ENCODE results near the gene ANXA5. TPM values are rescaled to one million over a fixed set of nuclear protein-coding genes. Genes with fewer than 3 reads are reported as not detected.

Gene ANXA5
- total and polyA plus RNA-seq, 2 experiments from 2014 or later: 129 to 181 TPM

DNA sequence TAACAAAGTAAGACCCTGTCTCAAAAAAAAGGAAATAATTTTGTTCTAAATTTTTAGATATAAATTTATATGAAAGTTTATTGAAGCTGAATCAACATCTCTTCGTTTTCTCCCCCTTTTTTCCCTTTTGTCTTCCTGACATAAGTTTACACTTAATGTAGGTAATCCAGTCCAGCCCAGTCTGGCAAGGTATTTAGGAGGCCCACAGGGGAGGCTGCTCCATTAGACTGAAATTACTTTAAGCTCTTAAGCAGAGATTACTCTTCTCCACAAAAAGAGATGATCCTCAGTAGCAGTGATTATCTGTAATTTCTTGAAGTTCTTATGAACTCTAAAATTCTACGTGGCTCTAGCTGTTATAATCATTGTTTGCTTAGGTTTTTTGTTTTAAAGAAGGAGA lies 46.0 kb downstream of the ANXA5 start:
- Mint-ChIP-seq H3K27me3 (ENCODE audit: insufficient read depth, low read depth, poor library complexity) (no peaks in the 10 kb centered on the region), H3K9me3 (no peaks in the 10 kb centered on the region), H3K27ac (no peak overlapping the region), H3K4me1 (no peaks in the 10 kb centered on the region), H3K4me3 (no peak overlapping the region), H3K36me3 (ENCODE audit: low read depth) (no peaks in the 10 kb centered on the region)
- H3K27ac ChIP-seq (ENCODE audit: low read depth): no peak overlapping the region
- H2AFZ ChIP-seq: no peak overlapping the region
- H3K79me2 ChIP-seq (replicated peaks; ENCODE audit: insufficient read depth): no peaks in the 10 kb centered on the region
- H4K20me1 ChIP-seq (replicated peaks; ENCODE audit: insufficient read depth): no peaks in the 10 kb centered on the region
- H3K9me2 ChIP-seq (ENCODE audit: insufficient read depth): no peaks in the 10 kb centered on the region; the same call in 1 of the 2 replicates
- no peak overlapping the region for H3K4me3 ChIP-seq
- no peak for TF ChIP-seq ZNF114 (CRISPR knock-in tag; IDR thresholded peaks at IDR 0.05)
- no peak for TF ChIP-seq EZH2phosphoT487 (IDR thresholded peaks at IDR 0.05; ENCODE audit: unreplicated experiment)
- no peak for TF ChIP-seq CREB1 (CRISPR knock-in tag; IDR thresholded peaks at IDR 0.05; ENCODE audit: low read depth)
- no peak for TF ChIP-seq ZNF331 (CRISPR knock-in tag; IDR thresholded peaks at IDR 0.05; ENCODE audit: low read depth)
- no peak for TF ChIP-seq EZH2 (IDR thresholded peaks at IDR 0.05; ENCODE audit: low read depth, unreplicated experiment)
- no peak for TF ChIP-seq STAT1 (IDR thresholded peaks at IDR 0.05; ENCODE audit: unreplicated experiment)
- TF ChIP-seq JUNB (IDR thresholded peaks at IDR 0.05; ENCODE audit: unreplicated experiment): no peak
- TF ChIP-seq, protein P1, sequence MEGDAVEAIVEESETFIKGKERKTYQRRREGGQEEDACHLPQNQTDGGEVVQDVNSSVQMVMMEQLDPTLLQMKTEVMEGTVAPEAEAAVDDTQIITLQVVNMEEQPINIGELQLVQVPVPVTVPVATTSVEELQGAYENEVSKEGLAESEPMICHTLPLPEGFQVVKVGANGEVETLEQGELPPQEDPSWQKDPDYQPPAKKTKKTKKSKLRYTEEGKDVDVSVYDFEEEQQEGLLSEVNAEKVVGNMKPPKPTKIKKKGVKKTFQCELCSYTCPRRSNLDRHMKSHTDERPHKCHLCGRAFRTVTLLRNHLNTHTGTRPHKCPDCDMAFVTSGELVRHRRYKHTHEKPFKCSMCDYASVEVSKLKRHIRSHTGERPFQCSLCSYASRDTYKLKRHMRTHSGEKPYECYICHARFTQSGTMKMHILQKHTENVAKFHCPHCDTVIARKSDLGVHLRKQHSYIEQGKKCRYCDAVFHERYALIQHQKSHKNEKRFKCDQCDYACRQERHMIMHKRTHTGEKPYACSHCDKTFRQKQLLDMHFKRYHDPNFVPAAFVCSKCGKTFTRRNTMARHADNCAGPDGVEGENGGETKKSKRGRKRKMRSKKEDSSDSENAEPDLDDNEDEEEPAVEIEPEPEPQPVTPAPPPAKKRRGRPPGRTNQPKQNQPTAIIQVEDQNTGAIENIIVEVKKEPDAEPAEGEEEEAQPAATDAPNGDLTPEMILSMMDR (conservative IDR thresholded peaks at IDR 0.05; ENCODE audit: low read depth in 2 of 2): no peak
- TF ChIP-seq, protein P2, sequence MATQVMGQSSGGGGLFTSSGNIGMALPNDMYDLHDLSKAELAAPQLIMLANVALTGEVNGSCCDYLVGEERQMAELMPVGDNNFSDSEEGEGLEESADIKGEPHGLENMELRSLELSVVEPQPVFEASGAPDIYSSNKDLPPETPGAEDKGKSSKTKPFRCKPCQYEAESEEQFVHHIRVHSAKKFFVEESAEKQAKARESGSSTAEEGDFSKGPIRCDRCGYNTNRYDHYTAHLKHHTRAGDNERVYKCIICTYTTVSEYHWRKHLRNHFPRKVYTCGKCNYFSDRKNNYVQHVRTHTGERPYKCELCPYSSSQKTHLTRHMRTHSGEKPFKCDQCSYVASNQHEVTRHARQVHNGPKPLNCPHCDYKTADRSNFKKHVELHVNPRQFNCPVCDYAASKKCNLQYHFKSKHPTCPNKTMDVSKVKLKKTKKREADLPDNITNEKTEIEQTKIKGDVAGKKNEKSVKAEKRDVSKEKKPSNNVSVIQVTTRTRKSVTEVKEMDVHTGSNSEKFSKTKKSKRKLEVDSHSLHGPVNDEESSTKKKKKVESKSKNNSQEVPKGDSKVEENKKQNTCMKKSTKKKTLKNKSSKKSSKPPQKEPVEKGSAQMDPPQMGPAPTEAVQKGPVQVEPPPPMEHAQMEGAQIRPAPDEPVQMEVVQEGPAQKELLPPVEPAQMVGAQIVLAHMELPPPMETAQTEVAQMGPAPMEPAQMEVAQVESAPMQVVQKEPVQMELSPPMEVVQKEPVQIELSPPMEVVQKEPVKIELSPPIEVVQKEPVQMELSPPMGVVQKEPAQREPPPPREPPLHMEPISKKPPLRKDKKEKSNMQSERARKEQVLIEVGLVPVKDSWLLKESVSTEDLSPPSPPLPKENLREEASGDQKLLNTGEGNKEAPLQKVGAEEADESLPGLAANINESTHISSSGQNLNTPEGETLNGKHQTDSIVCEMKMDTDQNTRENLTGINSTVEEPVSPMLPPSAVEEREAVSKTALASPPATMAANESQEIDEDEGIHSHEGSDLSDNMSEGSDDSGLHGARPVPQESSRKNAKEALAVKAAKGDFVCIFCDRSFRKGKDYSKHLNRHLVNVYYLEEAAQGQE (IDR thresholded peaks at IDR 0.05; ENCODE audit: unreplicated experiment): no peak
- TF ChIP-seq NANOG (IDR thresholded peaks at IDR 0.05; ENCODE audit: borderline replicate concordance): no peak
- TF ChIP-seq POLR2AphosphoS5 (IDR thresholded peaks at IDR 0.05; ENCODE audit: low read depth): no peak
- TF ChIP-seq, protein P3, sequence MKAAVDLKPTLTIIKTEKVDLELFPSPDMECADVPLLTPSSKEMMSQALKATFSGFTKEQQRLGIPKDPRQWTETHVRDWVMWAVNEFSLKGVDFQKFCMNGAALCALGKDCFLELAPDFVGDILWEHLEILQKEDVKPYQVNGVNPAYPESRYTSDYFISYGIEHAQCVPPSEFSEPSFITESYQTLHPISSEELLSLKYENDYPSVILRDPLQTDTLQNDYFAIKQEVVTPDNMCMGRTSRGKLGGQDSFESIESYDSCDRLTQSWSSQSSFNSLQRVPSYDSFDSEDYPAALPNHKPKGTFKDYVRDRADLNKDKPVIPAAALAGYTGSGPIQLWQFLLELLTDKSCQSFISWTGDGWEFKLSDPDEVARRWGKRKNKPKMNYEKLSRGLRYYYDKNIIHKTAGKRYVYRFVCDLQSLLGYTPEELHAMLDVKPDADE (IDR thresholded peaks at IDR 0.05): no peak
- TF ChIP-seq, protein P4, sequence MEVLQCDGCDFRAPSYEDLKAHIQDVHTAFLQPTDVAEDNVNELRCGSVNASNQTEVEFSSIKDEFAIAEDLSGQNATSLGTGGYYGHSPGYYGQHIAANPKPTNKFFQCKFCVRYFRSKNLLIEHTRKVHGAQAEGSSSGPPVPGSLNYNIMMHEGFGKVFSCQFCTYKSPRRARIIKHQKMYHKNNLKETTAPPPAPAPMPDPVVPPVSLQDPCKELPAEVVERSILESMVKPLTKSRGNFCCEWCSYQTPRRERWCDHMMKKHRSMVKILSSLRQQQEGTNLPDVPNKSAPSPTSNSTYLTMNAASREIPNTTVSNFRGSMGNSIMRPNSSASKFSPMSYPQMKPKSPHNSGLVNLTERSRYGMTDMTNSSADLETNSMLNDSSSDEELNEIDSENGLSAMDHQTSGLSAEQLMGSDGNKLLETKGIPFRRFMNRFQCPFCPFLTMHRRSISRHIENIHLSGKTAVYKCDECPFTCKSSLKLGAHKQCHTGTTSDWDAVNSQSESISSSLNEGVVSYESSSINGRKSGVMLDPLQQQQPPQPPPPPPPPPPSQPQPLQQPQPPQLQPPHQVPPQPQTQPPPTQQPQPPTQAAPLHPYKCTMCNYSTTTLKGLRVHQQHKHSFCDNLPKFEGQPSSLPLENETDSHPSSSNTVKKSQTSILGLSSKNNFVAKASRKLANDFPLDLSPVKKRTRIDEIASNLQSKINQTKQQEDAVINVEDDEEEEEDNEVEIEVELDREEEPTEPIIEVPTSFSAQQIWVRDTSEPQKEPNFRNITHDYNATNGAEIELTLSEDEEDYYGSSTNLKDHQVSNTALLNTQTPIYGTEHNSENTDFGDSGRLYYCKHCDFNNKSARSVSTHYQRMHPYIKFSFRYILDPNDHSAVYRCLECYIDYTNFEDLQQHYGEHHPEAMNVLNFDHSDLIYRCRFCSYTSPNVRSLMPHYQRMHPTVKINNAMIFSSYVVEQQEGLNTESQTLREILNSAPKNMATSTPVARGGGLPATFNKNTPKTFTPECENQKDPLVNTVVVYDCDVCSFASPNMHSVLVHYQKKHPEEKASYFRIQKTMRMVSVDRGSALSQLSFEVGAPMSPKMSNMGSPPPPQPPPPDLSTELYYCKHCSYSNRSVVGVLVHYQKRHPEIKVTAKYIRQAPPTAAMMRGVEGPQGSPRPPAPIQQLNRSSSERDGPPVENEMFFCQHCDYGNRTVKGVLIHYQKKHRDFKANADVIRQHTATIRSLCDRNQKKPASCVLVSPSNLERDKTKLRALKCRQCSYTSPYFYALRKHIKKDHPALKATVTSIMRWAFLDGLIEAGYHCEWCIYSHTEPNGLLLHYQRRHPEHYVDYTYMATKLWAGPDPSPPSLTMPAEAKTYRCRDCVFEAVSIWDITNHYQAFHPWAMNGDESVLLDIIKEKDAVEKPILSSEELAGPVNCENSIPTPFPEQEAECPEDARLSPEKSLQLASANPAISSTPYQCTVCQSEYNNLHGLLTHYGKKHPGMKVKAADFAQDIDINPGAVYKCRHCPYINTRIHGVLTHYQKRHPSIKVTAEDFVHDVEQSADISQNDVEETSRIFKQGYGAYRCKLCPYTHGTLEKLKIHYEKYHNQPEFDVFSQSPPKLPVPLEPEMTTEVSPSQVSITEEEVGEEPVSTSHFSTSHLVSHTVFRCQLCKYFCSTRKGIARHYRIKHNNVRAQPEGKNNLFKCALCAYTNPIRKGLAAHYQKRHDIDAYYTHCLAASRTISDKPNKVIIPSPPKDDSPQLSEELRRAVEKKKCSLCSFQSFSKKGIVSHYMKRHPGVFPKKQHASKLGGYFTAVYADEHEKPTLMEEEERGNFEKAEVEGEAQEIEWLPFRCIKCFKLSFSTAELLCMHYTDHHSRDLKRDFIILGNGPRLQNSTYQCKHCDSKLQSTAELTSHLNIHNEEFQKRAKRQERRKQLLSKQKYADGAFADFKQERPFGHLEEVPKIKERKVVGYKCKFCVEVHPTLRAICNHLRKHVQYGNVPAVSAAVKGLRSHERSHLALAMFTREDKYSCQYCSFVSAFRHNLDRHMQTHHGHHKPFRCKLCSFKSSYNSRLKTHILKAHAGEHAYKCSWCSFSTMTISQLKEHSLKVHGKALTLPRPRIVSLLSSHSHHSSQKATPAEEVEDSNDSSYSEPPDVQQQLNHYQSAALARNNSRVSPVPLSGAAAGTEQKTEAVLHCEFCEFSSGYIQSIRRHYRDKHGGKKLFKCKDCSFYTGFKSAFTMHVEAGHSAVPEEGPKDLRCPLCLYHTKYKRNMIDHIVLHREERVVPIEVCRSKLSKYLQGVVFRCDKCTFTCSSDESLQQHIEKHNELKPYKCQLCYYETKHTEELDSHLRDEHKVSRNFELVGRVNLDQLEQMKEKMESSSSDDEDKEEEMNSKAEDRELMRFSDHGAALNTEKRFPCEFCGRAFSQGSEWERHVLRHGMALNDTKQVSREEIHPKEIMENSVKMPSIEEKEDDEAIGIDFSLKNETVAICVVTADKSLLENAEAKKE (CRISPR knock-in tag; IDR thresholded peaks at IDR 0.05): no peak
- ATAC-seq (no peak), DNase-seq (ENCODE audit: low spot score) (no peak)
- H3K36me3 ChIP-seq (ENCODE audit: insufficient read depth): no peaks in the 10 kb centered on the region
- no peaks in the 10 kb centered on the region for H3F3A ChIP-seq (replicated peaks; ENCODE audit: low read depth)
- no peaks in the 10 kb centered on the region for H3K27me3 ChIP-seq (ENCODE audit: insufficient read depth)
- H3K4me2 ChIP-seq: no peak overlapping the region
- no peaks in the 10 kb centered on the region for H3K4me1 ChIP-seq (ENCODE audit: insufficient read depth)
